ENCODE measurements around the gene ALKBH5. TPM values are rescaled to one million over a fixed set of nuclear protein-coding genes. Genes with fewer than 3 reads are reported as not detected.

Gene ALKBH5
- total and polyA plus RNA-seq, 11 donors = 89.2 to 233 (median 192) TPM

DNA sequence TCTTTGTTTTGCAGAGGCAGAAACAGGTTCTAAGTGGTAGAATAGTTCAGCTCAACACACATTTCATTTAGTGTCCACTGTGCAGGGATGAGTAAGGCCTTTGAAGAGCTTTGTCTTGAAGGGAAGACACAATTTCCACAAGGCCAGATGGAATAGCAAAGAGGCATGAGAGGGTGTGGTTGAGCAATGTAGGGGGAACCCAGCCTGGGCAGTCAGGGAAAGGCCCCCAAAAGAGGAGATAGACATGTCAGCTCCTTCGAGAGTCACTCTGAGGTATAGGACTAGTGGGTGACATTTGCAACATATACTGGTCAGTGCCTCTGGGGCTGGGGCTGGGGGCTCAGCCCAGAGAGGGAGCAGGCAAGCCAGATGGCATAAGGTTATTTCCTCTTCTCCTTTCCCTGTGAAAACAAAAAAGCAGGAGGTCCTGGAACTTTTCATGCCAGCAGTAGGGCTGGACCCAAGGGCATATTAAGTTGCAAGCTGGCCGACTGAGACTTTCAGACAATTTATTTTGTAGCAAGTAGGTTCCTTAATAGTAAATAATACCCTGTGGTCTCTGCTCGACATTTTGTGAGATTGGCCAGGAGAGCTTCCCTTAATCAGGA, 7.1 kb downstream of the ALKBH5 start:
- no peak for ATAC-seq
- WGBS, 4 donors = 28 to 40% (median 31%) methylated on average over 3 of the region's 3 CpGs

DNA sequence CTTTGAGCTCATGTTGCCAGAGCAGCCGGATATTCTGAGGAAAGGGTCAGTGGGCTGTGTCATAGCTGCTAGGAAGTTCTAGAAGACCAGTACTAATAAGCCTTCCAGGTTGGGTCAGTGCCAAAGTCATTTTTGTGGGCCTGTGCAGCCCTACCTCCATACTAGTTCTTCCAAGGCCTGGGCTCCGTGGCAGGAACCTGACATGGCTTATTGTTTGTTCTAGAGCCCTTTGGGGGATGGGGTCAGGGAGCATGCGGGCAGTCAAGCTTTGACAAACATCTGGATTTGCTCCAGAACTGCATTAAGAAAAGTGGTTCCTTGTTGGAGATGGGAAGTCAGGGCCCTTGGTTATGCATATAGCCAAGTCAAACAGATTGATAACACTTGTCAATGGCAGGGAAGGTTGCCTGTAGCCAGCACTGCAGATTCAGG, 7.6 kb downstream of the ALKBH5 start:
- H3K4me3 ChIP-seq = peak overlapping the region in 3 of 12 donors; percentile 9 to 16 (median 15)
- H3K9me3 ChIP-seq = no peaks in the 10 kb centered on the region
- peaks cover 23 to 97% (median 74%) of the 10 kb centered on the region in 12 donors for H3K4me1 ChIP-seq
- peak overlapping the region; percentile 31 to 75 (median 58) for H3K27ac ChIP-seq
- intact Hi-C loops (cut with DNase I) = loop anchor here in 3 of 10 donors (5.0 to 10.0 kb wide), 2 partner anchors 46 to 49 kb away; no protein-coding TSS in a partner anchor
- H3K36me3 ChIP-seq = peaks cover 0 to 66% (median 36%) of the 10 kb centered on the region in 9 donors
- ATAC-seq (peak; percentile 1 to 59 (median 16)), DNase-seq (peak in 4 of 5 donors; percentile 47 to 64 (median 56))
- no peaks in the 10 kb centered on the region for H3K27me3 ChIP-seq
- WGBS, 4 donors = 8 to 22% (median 13%) methylated on average over 3 of the region's 3 CpGs
- TF ChIP-seq, protein P1, sequence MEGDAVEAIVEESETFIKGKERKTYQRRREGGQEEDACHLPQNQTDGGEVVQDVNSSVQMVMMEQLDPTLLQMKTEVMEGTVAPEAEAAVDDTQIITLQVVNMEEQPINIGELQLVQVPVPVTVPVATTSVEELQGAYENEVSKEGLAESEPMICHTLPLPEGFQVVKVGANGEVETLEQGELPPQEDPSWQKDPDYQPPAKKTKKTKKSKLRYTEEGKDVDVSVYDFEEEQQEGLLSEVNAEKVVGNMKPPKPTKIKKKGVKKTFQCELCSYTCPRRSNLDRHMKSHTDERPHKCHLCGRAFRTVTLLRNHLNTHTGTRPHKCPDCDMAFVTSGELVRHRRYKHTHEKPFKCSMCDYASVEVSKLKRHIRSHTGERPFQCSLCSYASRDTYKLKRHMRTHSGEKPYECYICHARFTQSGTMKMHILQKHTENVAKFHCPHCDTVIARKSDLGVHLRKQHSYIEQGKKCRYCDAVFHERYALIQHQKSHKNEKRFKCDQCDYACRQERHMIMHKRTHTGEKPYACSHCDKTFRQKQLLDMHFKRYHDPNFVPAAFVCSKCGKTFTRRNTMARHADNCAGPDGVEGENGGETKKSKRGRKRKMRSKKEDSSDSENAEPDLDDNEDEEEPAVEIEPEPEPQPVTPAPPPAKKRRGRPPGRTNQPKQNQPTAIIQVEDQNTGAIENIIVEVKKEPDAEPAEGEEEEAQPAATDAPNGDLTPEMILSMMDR (IDR thresholded peaks at IDR 0.05) = no peak

More for the DNA sequence above, 7.1 kb downstream of the ALKBH5 start:
- H3K36me3 ChIP-seq = peaks cover 0 to 62% (median 31%) of the 10 kb centered on the region in 9 donors
- TF ChIP-seq, protein P1 (IDR thresholded peaks at IDR 0.05) = no peak
- TF ChIP-seq POLR2A (IDR thresholded peaks at IDR 0.05) = no peak
- intact Hi-C loops (cut with DNase I) = loop anchor here in 3 of 10 donors (5.0 to 10.0 kb wide), 2 partner anchors 46 to 48 kb away; no protein-coding TSS in a partner anchor
- peak overlapping the region; percentile 31 to 75 (median 58) for H3K27ac ChIP-seq
- peak overlapping the region in 3 of 12 donors; percentile 9 to 16 (median 15) for H3K4me3 ChIP-seq
- peaks cover 25 to 98% (median 79%) of the 10 kb centered on the region in 12 donors for H3K4me1 ChIP-seq
- DNase-seq = no peak
- no peaks in the 10 kb centered on the region for H3K9me3 ChIP-seq
- no peaks in the 10 kb centered on the region for H3K27me3 ChIP-seq

DNA sequence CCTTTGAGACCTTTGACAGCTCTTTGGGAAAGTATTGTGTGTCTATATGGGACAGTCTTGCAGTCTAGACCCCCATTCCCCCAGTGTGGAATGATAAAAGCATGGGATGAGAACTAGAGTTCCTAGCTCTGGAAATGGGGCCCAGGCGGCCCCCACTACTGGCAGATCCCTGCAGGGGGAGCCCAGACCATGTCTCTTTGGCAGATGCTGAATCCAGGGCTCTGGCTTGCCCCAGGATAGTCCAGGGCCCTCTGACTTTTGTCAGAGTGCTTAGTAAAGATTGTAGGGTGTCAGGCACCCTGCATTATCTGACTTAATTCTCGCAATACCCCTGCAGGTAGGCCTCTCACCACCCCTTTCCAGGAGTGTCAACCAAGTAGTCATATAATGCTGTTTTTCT, 8.3 kb downstream of the ALKBH5 start:
- WGBS, 4 donors = 59 to 80% (median 69%) methylated on average over 2 of the region's 2 CpGs
- no peaks in the 10 kb centered on the region for H3K9me3 ChIP-seq
- H3K4me3 ChIP-seq = no peak overlapping the region
- H3K27me3 ChIP-seq = no peaks in the 10 kb centered on the region
- intact Hi-C loops (cut with DNase I) = loop anchor here in 3 of 10 donors (5.0 to 10.0 kb wide), 2 partner anchors 47 to 50 kb away; no protein-coding TSS in a partner anchor
- H3K36me3 ChIP-seq = peaks cover 0 to 68% (median 43%) of the 10 kb centered on the region in 9 donors
- ATAC-seq (peak in 3 of 4 donors; percentile 8 to 23 (median 14)), DNase-seq (no peak)
- H3K4me1 ChIP-seq = peaks cover 16 to 95% (median 70%) of the 10 kb centered on the region in 12 donors
- peak overlapping the region in 8 of 12 donors; percentile 2 to 75 (median 44) for H3K27ac ChIP-seq
- TF ChIP-seq POLR2A (IDR thresholded peaks at IDR 0.05) = no peak
- TF ChIP-seq, protein P1 (IDR thresholded peaks at IDR 0.05) = peak in 7 of 12 donors; percentile 4 to 32 (median 24)

DNA sequence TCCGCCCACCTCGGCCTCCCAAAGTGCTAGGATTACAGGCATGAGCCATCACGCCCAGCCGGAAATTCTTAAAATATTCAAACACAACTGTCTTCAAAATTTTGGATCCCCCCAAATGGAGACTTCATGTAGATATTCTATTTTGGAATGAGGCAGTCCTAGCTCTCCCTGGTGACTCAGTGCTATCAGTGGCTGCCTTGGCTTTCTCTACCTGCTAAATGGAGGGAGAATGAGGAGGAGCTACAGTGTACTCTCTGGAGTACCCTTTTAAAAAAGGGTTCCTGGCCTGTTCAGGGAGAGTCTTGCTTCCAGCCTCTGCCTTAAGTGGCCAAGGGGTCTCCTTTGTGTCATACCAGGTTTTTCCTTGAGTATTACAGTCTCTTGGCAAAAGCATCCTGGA, 10.8 kb downstream of the ALKBH5 start:
- H3K4me3 ChIP-seq = no peak overlapping the region
- no peak overlapping the region for H3K27ac ChIP-seq
- intact Hi-C loops (cut with DNase I) = loop anchor here in 3 of 10 donors (5.0 to 10.0 kb wide), 2 partner anchors 50 to 52 kb away; no protein-coding TSS in a partner anchor
- H3K9me3 ChIP-seq = no peaks in the 10 kb centered on the region
- WGBS, 4 donors = 87 to 97% (median 94%) methylated on average over 4 of the region's 4 CpGs
- TF ChIP-seq, protein P1 (IDR thresholded peaks at IDR 0.05) = no peak
- no peak for TF ChIP-seq POLR2A (IDR thresholded peaks at IDR 0.05)
- DNase-seq (no peak), ATAC-seq (peak in 2 of 4 donors; percentile 18 to 44)
- H3K4me1 ChIP-seq = peaks cover 22 to 92% (median 70%) of the 10 kb centered on the region in 12 donors
- H3K27me3 ChIP-seq = no peaks in the 10 kb centered on the region
- H3K36me3 ChIP-seq = peaks cover 0 to 73% (median 61%) of the 10 kb centered on the region in 9 donors

Data from heart left ventricle (tissue), 16 donors.